ENCODE results near the gene TCAF1.

GRCh38 chr7:143896667-143897066 lies 5.3 kb downstream of the TCAF1 start:
- TF ChIP-seq POLR2AphosphoS5 (IDR thresholded peaks at IDR 0.05) (no peak), CTCF (IDR thresholded peaks at IDR 0.05) (no peak)

All from esophagus muscularis mucosa (tissue), 3 donors.